GM12874 (cell line): ENCODE measurements around the gene OGFOD3.

ENCODE experiments used
- TF ChIP-seq, protein P1 (sequence below): IDR thresholded peaks from 2 replicates; pipeline ENCODE4 v1.5.1; 2011; ENCODE audit warnings: low read depth, mild to moderate bottlenecking, control low read depth, low read length, moderate library complexity; ENCODE audit not compliant: insufficient read depth

Gene OGFOD3

DNA sequence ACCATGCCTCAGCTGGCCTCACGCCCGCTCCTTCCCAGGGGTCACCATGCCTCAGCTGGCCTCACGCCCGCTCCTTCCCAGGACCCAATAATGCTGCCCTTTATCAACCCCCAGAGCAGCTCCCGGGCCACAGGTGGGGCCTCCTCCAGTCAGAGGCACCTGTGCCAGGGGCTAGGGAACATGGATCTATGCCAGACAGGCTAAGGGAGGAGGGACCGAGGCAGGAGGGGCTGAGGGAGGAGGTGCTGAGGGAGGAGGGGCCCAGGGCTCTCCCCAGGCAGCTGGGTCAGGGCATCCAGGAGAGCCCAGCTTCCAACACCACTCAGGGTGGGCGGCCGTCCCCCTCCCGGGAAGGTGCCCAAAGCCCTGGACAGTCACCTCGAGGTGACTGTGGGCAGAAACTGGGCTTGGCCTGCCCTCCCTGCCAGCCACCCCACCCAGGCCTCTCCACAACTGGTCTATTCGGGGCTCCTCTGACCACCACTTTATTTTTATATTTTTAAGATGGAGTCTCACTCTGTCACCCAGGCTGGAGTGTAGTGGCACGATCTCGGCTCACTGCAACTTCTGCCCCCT, 27.4 kb downstream of the OGFOD3 start:
- TF ChIP-seq, protein P1, sequence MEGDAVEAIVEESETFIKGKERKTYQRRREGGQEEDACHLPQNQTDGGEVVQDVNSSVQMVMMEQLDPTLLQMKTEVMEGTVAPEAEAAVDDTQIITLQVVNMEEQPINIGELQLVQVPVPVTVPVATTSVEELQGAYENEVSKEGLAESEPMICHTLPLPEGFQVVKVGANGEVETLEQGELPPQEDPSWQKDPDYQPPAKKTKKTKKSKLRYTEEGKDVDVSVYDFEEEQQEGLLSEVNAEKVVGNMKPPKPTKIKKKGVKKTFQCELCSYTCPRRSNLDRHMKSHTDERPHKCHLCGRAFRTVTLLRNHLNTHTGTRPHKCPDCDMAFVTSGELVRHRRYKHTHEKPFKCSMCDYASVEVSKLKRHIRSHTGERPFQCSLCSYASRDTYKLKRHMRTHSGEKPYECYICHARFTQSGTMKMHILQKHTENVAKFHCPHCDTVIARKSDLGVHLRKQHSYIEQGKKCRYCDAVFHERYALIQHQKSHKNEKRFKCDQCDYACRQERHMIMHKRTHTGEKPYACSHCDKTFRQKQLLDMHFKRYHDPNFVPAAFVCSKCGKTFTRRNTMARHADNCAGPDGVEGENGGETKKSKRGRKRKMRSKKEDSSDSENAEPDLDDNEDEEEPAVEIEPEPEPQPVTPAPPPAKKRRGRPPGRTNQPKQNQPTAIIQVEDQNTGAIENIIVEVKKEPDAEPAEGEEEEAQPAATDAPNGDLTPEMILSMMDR, result no peak

GRCh38 chr17:82390015-82390859, 28.1 kb downstream of the OGFOD3 start:
- TF ChIP-seq, protein P1, result no peak

- TF ChIP-seq, protein P1, result no peak
Measured at GRCh38 chr17:82389379-82389778, 29.0 kb downstream of the OGFOD3 start.

GRCh38 chr17:82388922-82389283, 29.5 kb downstream of the OGFOD3 start:
- TF ChIP-seq, protein P1, result no peak

DNA sequence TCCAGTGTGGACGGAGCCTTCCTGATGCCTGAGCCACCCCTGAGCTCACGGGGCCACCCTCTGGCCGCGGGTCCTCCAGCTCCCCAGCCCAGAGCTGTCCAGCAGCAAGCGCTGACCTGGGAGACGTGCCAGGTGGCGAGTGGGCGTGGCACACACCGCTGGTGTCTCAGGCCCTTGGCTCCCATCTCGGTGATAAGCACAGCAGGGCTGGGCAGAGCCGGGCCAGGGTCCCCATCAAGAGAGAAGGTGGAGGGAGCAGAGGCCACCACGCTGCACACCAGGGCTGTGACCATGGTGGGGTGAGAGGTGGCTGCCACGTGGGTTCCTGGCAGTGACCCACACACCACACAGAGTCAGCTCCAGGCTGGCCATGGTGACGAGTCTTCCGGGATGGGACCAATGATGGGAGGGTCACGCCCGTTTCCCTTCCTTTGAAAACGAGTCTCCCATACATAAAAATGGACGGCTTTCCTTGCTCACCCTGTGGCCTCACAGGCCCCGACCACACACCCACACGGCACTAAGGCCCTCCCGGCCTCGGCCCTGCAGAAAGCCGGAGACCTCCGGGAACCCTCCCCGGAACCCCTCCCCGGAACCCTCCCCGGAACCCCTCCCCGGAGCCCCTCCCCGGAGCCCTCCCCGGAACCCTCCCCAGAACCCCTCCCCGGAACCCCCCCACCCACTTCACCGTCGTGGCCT, 30.0 kb downstream of the OGFOD3 start:
- TF ChIP-seq, protein P1, result no peak

DNA sequence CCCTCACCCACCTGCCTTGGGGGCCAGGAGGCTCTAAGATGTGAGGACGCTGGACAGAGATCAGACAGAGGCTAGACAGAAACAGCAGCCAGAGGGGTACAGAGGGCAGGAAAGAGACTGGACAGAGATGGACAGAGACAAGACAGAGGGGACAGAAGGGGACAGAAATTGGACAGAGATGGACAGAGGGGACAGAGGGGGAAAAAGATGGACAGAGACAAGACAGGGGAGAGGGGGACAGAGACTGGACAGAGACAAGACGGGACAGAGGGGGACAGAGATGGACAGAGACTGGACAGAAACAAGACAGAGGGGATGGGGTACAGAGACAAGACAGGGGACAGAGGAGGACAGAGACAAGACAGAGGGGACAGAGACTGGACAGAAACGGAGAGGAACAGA, 30.7 kb downstream of the OGFOD3 start:
- TF ChIP-seq, protein P1, result no peak

GRCh38 chr17:82386881-82387704, 31.3 kb downstream of the OGFOD3 start:
- TF ChIP-seq, protein P1, result no peak
